Measurements from ENCODE around the gene ARRDC5.
"Not testable (repeated sequence)": the region's sequence is repeated elsewhere in the genome, so short reads cannot be mapped to it uniquely, and the experiment has no call there.

Gene ARRDC5

GRCh38 chr19:4892962-4893361 lies 9.7 kb downstream of the ARRDC5 start:
- H3K9me3 ChIP-seq (ENCODE audit: control insufficient read depth, low read length); H3K36me3 ChIP-seq (ENCODE audit: control insufficient read depth, insufficient read depth, low read length); H3K27ac ChIP-seq (ENCODE audit: insufficient read depth, low read depth, low read length, poor library complexity, severe bottlenecking); H3K4me1 ChIP-seq (ENCODE audit: control insufficient read depth, insufficient read depth, low read length); H3K27me3 ChIP-seq (ENCODE audit: control insufficient read depth, insufficient read depth, low read length, poor library complexity, severe bottlenecking); H3K4me3 ChIP-seq (ENCODE audit: insufficient read depth, low read depth, low read length): not testable (repeated sequence)
- WGBS, 2 experiments: 92 to 93% methylated on average over 7 of the region's 11 CpGs

GRCh38 chr19:4891066-4891465 lies 11.6 kb downstream of the ARRDC5 start:
- Histone ChIP-seq H3K4me1 (ENCODE audit: control insufficient read depth, insufficient read depth, low read length) (peaks cover 4% of the 10 kb centered on the region), H3K9me3 (ENCODE audit: control insufficient read depth, low read length) (no peaks in the 10 kb centered on the region), H3K36me3 (ENCODE audit: control insufficient read depth, insufficient read depth, low read length) (no peaks in the 10 kb centered on the region), H3K4me3 (ENCODE audit: insufficient read depth, low read depth, low read length) (no peak overlapping the region), H3K27me3 (ENCODE audit: control insufficient read depth, insufficient read depth, low read length, poor library complexity, severe bottlenecking) (no peaks in the 10 kb centered on the region), H3K27ac (ENCODE audit: insufficient read depth, low read depth, low read length, poor library complexity, severe bottlenecking) (no peak overlapping the region)
- WGBS, 2 experiments: 95% methylated on average over 22 of the region's 22 CpGs

- Histone ChIP-seq H3K27me3 (ENCODE audit: control insufficient read depth, insufficient read depth, low read length, poor library complexity, severe bottlenecking) (no peaks in the 10 kb centered on the region), H3K4me1 (ENCODE audit: control insufficient read depth, insufficient read depth, low read length) (no peaks in the 10 kb centered on the region), H3K9me3 (ENCODE audit: control insufficient read depth, low read length) (no peaks in the 10 kb centered on the region), H3K4me3 (ENCODE audit: insufficient read depth, low read depth, low read length) (no peak overlapping the region), H3K27ac (ENCODE audit: insufficient read depth, low read depth, low read length, poor library complexity, severe bottlenecking) (no peak overlapping the region), H3K36me3 (ENCODE audit: control insufficient read depth, insufficient read depth, low read length) (no peaks in the 10 kb centered on the region)
- WGBS, 2 experiments: 93 to 96% methylated on average over 14 of the region's 14 CpGs
Measured at GRCh38 chr19:4889034-4889815, 13.5 kb downstream of the ARRDC5 start.

- H3K4me1 ChIP-seq (ENCODE audit: control insufficient read depth, insufficient read depth, low read length); H3K9me3 ChIP-seq (ENCODE audit: control insufficient read depth, low read length); H3K27ac ChIP-seq (ENCODE audit: insufficient read depth, low read depth, low read length, poor library complexity, severe bottlenecking); H3K36me3 ChIP-seq (ENCODE audit: control insufficient read depth, insufficient read depth, low read length); H3K4me3 ChIP-seq (ENCODE audit: insufficient read depth, low read depth, low read length); H3K27me3 ChIP-seq (ENCODE audit: control insufficient read depth, insufficient read depth, low read length, poor library complexity, severe bottlenecking): not testable (repeated sequence)
- 86 to 92% methylated on average over 4 of the region's 6 CpGs for WGBS, 2 experiments
Measured at GRCh38 chr19:4887803-4888202, 14.9 kb downstream of the ARRDC5 start.

GRCh38 chr19:4884993-4885392 lies 17.7 kb downstream of the ARRDC5 start:
- H3K36me3 ChIP-seq (ENCODE audit: control insufficient read depth, insufficient read depth, low read length); H3K9me3 ChIP-seq (ENCODE audit: control insufficient read depth, low read length); H3K27me3 ChIP-seq (ENCODE audit: control insufficient read depth, insufficient read depth, low read length, poor library complexity, severe bottlenecking); H3K4me1 ChIP-seq (ENCODE audit: control insufficient read depth, insufficient read depth, low read length); H3K27ac ChIP-seq (ENCODE audit: insufficient read depth, low read depth, low read length, poor library complexity, severe bottlenecking); H3K4me3 ChIP-seq (ENCODE audit: insufficient read depth, low read depth, low read length): not testable (repeated sequence)
- no CpG with 5 or more reads among the region's 6 CpGs for WGBS, 2 experiments

DNA sequence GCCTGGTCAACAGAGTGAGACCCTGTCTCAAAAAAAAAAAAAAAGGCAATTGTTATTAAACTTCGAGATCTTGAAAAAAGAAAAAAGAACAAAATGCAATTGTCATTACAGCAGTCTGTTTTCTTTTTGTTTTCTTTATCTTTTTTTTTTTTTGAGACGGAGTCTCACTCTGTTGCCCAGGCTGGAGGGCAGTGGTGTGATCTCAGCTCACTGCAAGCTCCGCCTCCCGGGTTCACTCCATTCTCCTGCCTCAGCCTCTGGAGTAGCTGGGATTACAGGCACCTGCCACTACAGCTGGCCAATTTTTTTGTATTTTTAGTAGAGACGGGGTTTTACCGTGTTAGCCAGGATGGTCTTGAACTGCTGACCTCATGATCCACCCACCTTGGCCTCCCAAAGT lies 19.8 kb downstream of the ARRDC5 start:
- not testable (repeated sequence) for H3K36me3 ChIP-seq (ENCODE audit: control insufficient read depth, insufficient read depth, low read length); H3K9me3 ChIP-seq (ENCODE audit: control insufficient read depth, low read length); H3K4me3 ChIP-seq (ENCODE audit: insufficient read depth, low read depth, low read length); H3K4me1 ChIP-seq (ENCODE audit: control insufficient read depth, insufficient read depth, low read length); H3K27ac ChIP-seq (ENCODE audit: insufficient read depth, low read depth, low read length, poor library complexity, severe bottlenecking); H3K27me3 ChIP-seq (ENCODE audit: control insufficient read depth, insufficient read depth, low read length, poor library complexity, severe bottlenecking)
- WGBS, 2 experiments: 89 to 93% methylated on average over 6 of the region's 6 CpGs

DNA sequence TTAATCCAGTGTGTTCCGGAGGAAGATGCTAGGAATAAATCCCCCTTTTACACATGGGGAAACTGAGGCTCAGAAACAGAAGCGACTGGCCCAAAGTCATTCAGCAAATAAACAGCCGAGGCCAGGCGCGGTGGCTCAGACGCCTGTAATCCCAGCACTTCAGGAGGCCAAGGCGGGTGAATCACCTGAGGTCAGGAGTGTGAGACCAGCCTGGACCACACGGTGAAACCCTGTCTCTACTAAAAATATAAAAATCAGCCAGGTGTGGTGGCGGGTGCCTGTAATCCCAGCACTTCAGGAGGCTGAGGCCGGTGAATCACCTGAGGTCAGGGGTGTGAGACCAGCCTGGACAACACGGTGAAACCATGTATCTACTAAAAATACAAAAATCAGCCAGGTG lies 23.7 kb downstream of the ARRDC5 start:
- Histone ChIP-seq H3K27me3 (ENCODE audit: control insufficient read depth, insufficient read depth, low read length, poor library complexity, severe bottlenecking) (no peaks in the 10 kb centered on the region), H3K36me3 (ENCODE audit: control insufficient read depth, insufficient read depth, low read length) (no peaks in the 10 kb centered on the region), H3K27ac (ENCODE audit: insufficient read depth, low read depth, low read length, poor library complexity, severe bottlenecking) (no peak overlapping the region), H3K9me3 (ENCODE audit: control insufficient read depth, low read length) (no peaks in the 10 kb centered on the region), H3K4me1 (ENCODE audit: control insufficient read depth, insufficient read depth, low read length) (peaks cover 14% of the 10 kb centered on the region), H3K4me3 (ENCODE audit: insufficient read depth, low read depth, low read length) (no peak overlapping the region)
- 93 to 97% methylated on average over 11 of the region's 11 CpGs for WGBS, 2 experiments

GRCh38 chr19:4878491-4878968 lies 24.2 kb downstream of the ARRDC5 start:
- Histone ChIP-seq H3K4me3 (ENCODE audit: insufficient read depth, low read depth, low read length) (no peak overlapping the region), H3K27ac (ENCODE audit: insufficient read depth, low read depth, low read length, poor library complexity, severe bottlenecking) (no peak overlapping the region), H3K9me3 (ENCODE audit: control insufficient read depth, low read length) (no peaks in the 10 kb centered on the region), H3K36me3 (ENCODE audit: control insufficient read depth, insufficient read depth, low read length) (no peaks in the 10 kb centered on the region), H3K4me1 (ENCODE audit: control insufficient read depth, insufficient read depth, low read length) (peaks cover 14% of the 10 kb centered on the region), H3K27me3 (ENCODE audit: control insufficient read depth, insufficient read depth, low read length, poor library complexity, severe bottlenecking) (no peaks in the 10 kb centered on the region)
- 69 to 70% methylated on average over 23 of the region's 23 CpGs for WGBS, 2 experiments

GRCh38 chr19:4877753-4878490 lies 24.8 kb downstream of the ARRDC5 start:
- peaks cover 14% of the 10 kb centered on the region for H3K4me1 ChIP-seq (ENCODE audit: control insufficient read depth, insufficient read depth, low read length)
- H3K4me3 ChIP-seq (ENCODE audit: insufficient read depth, low read depth, low read length): no peak overlapping the region
- no peaks in the 10 kb centered on the region for H3K27me3 ChIP-seq (ENCODE audit: control insufficient read depth, insufficient read depth, low read length, poor library complexity, severe bottlenecking)
- no peaks in the 10 kb centered on the region for H3K36me3 ChIP-seq (ENCODE audit: control insufficient read depth, insufficient read depth, low read length)
- peak overlapping the region; percentile 55 for H3K27ac ChIP-seq (ENCODE audit: insufficient read depth, low read depth, low read length, poor library complexity, severe bottlenecking)
- WGBS, 2 experiments: 55 to 57% methylated on average over 30 of the region's 30 CpGs
- H3K9me3 ChIP-seq (ENCODE audit: control insufficient read depth, low read length): no peaks in the 10 kb centered on the region

- Histone ChIP-seq H3K4me1 (ENCODE audit: control insufficient read depth, insufficient read depth, low read length) (peaks cover 14% of the 10 kb centered on the region), H3K9me3 (ENCODE audit: control insufficient read depth, low read length) (no peaks in the 10 kb centered on the region), H3K27ac (ENCODE audit: insufficient read depth, low read depth, low read length, poor library complexity, severe bottlenecking) (no peak overlapping the region), H3K27me3 (ENCODE audit: control insufficient read depth, insufficient read depth, low read length, poor library complexity, severe bottlenecking) (no peaks in the 10 kb centered on the region), H3K36me3 (ENCODE audit: control insufficient read depth, insufficient read depth, low read length) (no peaks in the 10 kb centered on the region), H3K4me3 (ENCODE audit: insufficient read depth, low read depth, low read length) (no peak overlapping the region)
- WGBS, 2 experiments: 96 to 97% methylated on average over 3 of the region's 3 CpGs
Measured at GRCh38 chr19:4873930-4874329, 28.8 kb downstream of the ARRDC5 start.
